A673 (cell line): ENCODE measurements around the gene PKDREJ. TPM values are rescaled to one million over a fixed set of nuclear protein-coding genes. Genes with fewer than 3 reads are reported as not detected.

Experiments
- BruUV-seq: library from RNA; stranded (reverse); fragments of 400-500 nt; replicated peaks from 2 replicates; lab custom pipeline; 2021; lab: Mats Ljungman, UMichigan
- CTCF ChIA-PET: fragments of 300-600 bp; sonication (Branson Sonifier 250); formaldehyde crosslinking; loops from one replicate; lab custom pipeline; 2022; ENCODE audit warnings: antibody characterized with exemption; lab: Charles Lee
- POLR2A ChIA-PET: fragments of 300-600 bp; sonication (Branson Sonifier 250); formaldehyde crosslinking; loops from one replicate; lab custom pipeline; 2022; ENCODE audit warnings: antibody characterized with exemption; ENCODE audit not compliant: low non-redundant PET; lab: Charles Lee
- DNase-seq: peaks from one replicate; pipeline ENCODE4 v3.0.0-alpha.2; 2015; ENCODE audit warnings: low spot score
- H3K27ac ChIP-seq: fragments of 200-600 bp; sonication (generic); 2 replicates; pipeline ENCODE4 v1.5.1; 2016; ENCODE audit warnings: mixed run types, low read depth, mild to moderate bottlenecking, mixed read lengths, antibody characterized with exemption, low read length; ENCODE audit not compliant: poor library complexity, severe bottlenecking
- H3K27me3 ChIP-seq: fragments of 200-600 bp; sonication (generic); replicated peaks from 2 replicates; pipeline ENCODE4 v1.6.1; 2017; ENCODE audit warnings: mixed run types, low read depth, mild to moderate bottlenecking, mixed read lengths, antibody characterized with exemption, low read length; ENCODE audit not compliant: insufficient read depth, poor library complexity
- H3K36me3 ChIP-seq: fragments of 200-600 bp; sonication (generic); 2 replicates; pipeline ENCODE4 v1.6.1; 2016; ENCODE audit warnings: mixed run types, mild to moderate bottlenecking, mixed read lengths, antibody characterized with exemption, low read length; ENCODE audit not compliant: insufficient read depth, poor library complexity, severe bottlenecking
- H3K4me1 ChIP-seq: fragments of 200-600 bp; sonication (generic); 2 replicates; pipeline ENCODE4 v1.6.1; 2017; ENCODE audit warnings: mixed run types, mild to moderate bottlenecking, mixed read lengths, antibody characterized with exemption, low read length; ENCODE audit not compliant: insufficient read depth, poor library complexity, severe bottlenecking
- H3K4me3 ChIP-seq: fragments of 200-600 bp; sonication (generic); 2 replicates; pipeline ENCODE4 v1.5.1; 2016; ENCODE audit warnings: low read depth, mixed run types, mild to moderate bottlenecking, mixed read lengths, low read length; ENCODE audit not compliant: poor library complexity, severe bottlenecking
- H3K9me3 ChIP-seq: fragments of 200-600 bp; sonication (generic); 2 replicates; pipeline ENCODE4 v1.6.1; 2016; ENCODE audit warnings: mixed run types, low read depth, mild to moderate bottlenecking, mixed read lengths, antibody characterized with exemption, low read length; ENCODE audit not compliant: poor library complexity, severe bottlenecking
- CTCF ChIP-seq: fragments of 300-800, 200-600 bp; sonication (generic); conservative IDR thresholded peaks from 2 replicates; pipeline ENCODE4 v1.5.1; 2017; ENCODE audit warnings: low read depth, mild to moderate bottlenecking, antibody characterized with exemption, low read length, moderate library complexity, mixed read lengths
- EZH2 ChIP-seq: fragments of 200-600 bp; sonication (generic); IDR thresholded peaks from 2 replicates; pipeline ENCODE4 v1.6.1; 2017; ENCODE audit warnings: borderline replicate concordance, low read depth, mild to moderate bottlenecking, mixed read lengths, antibody characterized with exemption, low read length; ENCODE audit not compliant: poor library complexity, severe bottlenecking
- intact Hi-C: fragments of 100-400 bp; cut with micrococcal nuclease; formaldehyde crosslinking; loops from one replicate; pipeline ENCODE4 v1.10.0; 2022; ENCODE audit not compliant: unreplicated experiment
- total RNA-seq: library from RNA; stranded (reverse); gene quantifications from 2 replicates; pipeline ENCODE4 v1.2.3, GENCODE V29; 2021

The PKDREJ gene
- total RNA-seq, 1 experiment from 2014 or later = not detected

GRCh38 chr22:46288846-46289243, 25.7 kb upstream of the PKDREJ start:
- no TSS peak for BruUV-seq
- Histone ChIP-seq H3K36me3 (peaks cover 5% of the 10 kb centered on the region), H3K9me3 (no peaks in the 10 kb centered on the region), H3K27me3 (no peaks in the 10 kb centered on the region), H3K4me3 (no peak overlapping the region), H3K27ac (no peak overlapping the region), H3K4me1 (peaks cover 9% of the 10 kb centered on the region)
- ChIA-PET POLR2A (no interaction called here), CTCF (no interaction called here)
- DNase-seq = no peak
- intact Hi-C loops = no loop called here
- TF ChIP-seq CTCF = no peak
- TF ChIP-seq EZH2 = no peak

- no peaks in the 10 kb centered on the region for H3K27me3 ChIP-seq
- intact Hi-C loops = no loop called here
- H3K4me3 ChIP-seq = no peak overlapping the region
- CTCF ChIA-PET = no interaction called here
- no TSS peak for BruUV-seq
- no peak for TF ChIP-seq CTCF
- no peak for TF ChIP-seq EZH2
- POLR2A ChIA-PET = no interaction called here
- no peak overlapping the region for H3K27ac ChIP-seq
- no peaks in the 10 kb centered on the region for H3K9me3 ChIP-seq
- DNase-seq = no peak
- peaks cover 2% of the 10 kb centered on the region for H3K4me1 ChIP-seq
- peaks cover 5% of the 10 kb centered on the region for H3K36me3 ChIP-seq
Observed at GRCh38 chr22:46287873-46288751, 25.0 kb upstream of the PKDREJ start.

- Histone ChIP-seq H3K4me1 (no peaks in the 10 kb centered on the region), H3K27ac (no peak overlapping the region), H3K4me3 (no peak overlapping the region), H3K36me3 (peaks cover 5% of the 10 kb centered on the region), H3K9me3 (no peaks in the 10 kb centered on the region), H3K27me3 (no peaks in the 10 kb centered on the region)
- DNase-seq = no peak
- CTCF ChIA-PET = no interaction called here
- BruUV-seq = no TSS peak
- POLR2A ChIA-PET = no interaction called here
- intact Hi-C loops = no loop called here
- no peak for TF ChIP-seq CTCF
- no peak for TF ChIP-seq EZH2
Observed at GRCh38 chr22:46286941-46287872, 24.1 kb upstream of the PKDREJ start.
